Measurements from ENCODE around the gene ASPSCR1.

- TF ChIP-seq CTCF (IDR thresholded peaks at IDR 0.05) (no peak), POLR2AphosphoS5 (IDR thresholded peaks at IDR 0.05) (no peak), EP300 (IDR thresholded peaks at IDR 0.05) (no peak)
These were observed 54.0 kb downstream of the ASPSCR1 start, which contains the start of gene RAC3 for GRCh38 chr17:82031303-82031884.

All from upper lobe of left lung (tissue), 4 donors.